CD4-positive, alpha-beta T cell treated with Interleukin-1 beta for 1 hour (primary cell): Measurements from ENCODE around the gene AZU1.

Source experiments
- DNase-seq, 2 donors: peaks; one replicate each; pipeline ENCODE4 v3.0.0-alpha.2; 2020 to 2022

Gene AZU1

GRCh38 chr19:797528-798414, 29.9 kb upstream of the AZU1 start:
- DNase-seq = peak; percentile 90 to 91

DNA sequence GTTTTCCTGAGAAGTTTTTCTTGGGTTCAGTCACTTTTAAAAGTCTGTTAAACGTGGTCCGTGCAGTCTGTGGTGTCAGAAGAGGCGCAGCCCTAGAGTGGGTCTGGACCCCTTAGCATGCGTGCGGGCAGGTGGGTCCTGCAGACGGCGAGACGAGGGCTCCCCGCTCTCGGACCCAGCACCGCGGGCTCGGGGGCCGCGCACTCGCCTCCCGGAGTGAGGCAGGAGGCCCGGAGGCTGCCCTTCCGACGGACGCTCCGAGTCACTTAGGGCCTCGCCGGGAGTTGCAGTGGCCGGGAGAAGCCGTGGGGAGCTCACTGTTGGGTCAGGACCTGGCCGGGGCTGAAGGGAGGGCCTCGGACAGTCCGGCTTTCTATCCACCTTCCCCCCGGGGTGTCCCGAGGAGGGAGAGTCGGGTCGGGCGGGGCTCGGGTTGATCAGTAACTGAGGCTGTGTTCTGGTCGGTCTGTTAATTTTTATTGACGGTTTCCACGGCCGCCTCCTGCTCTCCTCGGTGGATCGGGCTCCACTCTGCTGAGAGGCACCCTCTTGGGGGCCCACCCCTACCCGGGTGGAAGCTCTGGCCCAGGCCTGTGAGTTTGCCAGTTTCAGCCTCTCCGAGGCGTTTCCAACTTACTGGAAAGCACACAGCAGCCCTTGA, 29.1 kb upstream of the AZU1 start:
- no peak for DNase-seq

GRCh38 chr19:799076-799881, 28.4 kb upstream of the AZU1 start:
- DNase-seq = no peak

DNA sequence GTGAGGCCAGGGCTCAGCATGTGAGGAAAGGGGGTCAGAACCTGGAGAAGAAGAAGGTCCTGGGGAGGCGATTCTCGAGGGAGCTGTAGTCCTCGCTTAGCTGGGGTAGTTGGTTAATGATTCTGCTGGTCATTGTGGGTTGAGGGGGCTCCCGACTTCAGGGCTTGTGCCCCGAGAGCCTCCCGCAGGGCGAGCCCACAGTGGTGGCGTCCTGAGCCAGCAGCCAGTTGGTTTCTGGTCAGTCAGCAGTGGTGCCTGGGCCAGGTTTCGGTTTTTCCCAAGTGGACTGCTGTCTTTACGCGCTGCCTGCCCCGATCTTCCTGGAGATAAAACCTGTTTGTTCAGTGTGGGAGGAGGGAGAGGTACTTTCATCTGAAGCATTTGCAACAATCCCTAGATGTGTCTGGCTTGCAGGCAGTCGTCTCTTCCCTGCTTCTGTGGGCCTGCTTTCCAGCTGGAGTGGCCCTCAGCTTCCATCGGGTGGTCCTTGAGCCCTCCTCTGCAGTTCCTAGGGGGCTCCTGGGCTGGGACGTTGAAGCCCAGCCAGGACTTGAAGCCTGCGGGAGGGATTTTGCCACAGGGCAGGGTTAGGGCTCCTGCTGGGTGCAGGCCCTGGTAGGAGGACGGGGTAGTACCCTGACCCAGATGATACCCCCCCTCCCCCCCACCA, 27.1 kb upstream of the AZU1 start:
- no peak for DNase-seq

- no peak for DNase-seq
Observed at GRCh38 chr19:801030-801860, 26.4 kb upstream of the AZU1 start.

DNA sequence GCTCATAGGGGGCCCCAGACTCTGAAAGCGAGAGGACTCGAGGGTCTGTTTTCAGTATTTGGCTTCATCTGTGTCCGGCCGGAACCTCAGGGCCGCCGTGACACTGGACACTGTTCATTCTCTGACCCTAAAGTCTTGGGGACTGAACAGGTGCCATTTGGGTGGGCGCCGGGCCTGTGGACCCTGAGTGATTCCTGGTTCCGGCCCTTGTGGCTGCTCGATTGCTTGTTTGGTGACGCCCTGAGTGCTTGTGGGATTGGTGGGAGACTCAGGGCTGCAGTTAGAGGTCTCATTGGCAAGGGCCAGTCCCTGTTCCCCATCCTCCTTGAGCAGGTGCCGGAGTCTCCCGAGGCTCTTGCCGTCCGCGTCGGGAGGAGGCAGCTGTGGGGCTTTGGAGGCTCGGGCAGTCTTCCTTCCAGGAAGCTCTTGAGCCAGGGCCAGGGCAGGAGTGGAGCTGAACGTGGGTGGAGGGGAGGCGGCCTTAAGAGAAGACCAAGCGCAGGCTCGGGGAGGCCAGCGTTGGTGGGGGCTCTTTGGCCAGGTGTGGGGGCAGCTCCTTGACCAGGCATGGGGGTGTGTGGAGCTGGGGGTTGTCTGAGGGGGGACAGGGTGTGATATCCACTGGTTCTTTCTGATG, 25.7 kb upstream of the AZU1 start:
- DNase-seq = no peak

DNA sequence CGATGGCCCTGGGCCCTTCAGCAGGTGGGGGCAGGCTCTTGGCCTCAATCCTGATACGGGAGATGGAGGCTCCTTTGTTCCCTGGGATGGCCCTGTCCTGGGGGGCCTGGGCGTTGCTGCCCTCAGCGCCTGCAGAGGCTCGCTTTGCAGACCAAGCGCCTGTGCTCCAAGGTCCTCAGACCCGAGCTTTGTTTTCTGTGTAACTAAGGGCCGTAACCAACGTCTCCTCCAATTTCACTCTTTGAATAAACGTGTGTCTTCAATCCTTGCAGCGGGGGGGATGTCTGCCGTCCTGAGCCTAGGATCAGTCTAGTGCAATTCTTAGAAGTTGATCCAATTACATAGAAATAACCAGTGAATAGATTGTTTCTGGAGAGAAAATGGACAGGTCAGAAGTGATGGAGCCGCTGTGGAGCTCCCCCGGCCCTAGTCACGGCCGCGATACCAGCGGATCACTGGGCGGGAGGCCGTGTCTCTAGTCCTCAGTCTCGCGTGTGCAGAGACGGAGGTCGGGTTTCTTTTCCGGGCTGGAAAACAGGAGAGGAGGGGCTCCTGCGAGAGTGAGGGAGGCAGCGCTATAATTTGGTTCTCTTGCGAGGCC, 25.0 kb upstream of the AZU1 start:
- no peak for DNase-seq

- DNase-seq = no peak
Observed at GRCh38 chr19:803099-803561, 24.5 kb upstream of the AZU1 start.

DNA sequence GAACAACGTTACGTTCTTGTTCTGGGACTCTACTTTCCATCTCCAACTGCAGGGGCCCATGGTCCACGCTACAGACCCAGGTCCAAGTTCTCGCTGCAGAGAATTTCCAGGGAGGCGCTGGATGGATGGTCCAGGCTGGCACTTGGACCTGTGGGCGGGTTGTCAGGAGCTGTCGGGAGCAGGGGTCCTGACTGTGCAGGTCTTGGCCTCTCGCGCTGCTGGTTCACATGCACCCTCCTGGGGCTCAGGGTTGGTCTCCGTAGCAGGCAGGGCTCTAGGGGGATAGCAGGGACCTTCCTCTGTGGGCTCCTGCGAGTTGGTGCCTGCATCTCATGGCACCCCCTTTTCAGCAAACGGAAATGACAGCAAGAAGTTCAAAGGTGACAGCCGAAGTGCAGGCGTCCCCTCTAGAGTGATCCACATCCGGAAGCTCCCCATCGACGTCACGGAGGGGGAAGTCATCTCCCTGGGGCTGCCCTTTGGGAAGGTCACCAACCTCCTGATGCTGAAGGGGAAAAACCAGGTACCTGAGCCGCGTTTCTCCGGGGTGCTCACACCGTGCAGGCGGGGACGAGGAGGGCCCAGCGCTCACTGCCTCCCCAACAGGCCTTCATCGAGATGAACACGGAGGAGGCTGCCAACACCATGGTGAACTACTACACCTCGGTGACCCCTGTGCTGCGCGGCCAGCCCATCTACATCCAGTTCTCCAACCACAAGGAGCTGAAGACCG, 23.8 kb upstream of the AZU1 start:
- DNase-seq = no peak

DNA sequence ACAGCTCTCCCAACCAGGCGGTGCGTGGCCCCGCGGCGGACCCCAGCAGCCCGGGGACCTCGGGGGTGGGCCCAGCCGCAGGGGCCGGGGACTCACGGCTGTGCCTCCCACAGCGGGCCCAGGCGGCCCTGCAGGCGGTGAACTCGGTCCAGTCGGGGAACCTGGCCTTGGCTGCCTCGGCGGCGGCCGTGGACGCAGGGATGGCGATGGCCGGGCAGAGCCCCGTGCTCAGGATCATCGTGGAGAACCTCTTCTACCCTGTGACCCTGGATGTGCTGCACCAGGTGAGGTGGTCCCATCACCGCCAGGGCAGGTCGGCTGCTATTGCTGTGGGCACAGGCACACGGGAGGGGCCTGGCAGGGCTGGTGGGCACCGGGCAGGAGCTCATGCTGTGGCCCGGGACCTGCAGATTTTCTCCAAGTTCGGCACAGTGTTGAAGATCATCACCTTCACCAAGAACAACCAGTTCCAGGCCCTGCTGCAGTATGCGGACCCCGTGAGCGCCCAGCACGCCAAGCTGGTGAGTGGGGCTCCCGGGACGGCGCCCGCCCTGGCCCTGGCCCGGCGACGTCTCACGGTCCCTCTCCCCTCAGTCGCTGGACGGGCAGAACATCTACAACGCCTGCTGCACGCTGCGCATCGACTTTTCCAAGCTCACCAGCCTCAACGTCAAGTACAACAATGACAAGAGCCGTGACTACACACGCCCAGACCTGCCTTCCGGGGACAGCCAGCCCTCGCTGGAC, 23.0 kb upstream of the AZU1 start:
- DNase-seq = no peak

DNA sequence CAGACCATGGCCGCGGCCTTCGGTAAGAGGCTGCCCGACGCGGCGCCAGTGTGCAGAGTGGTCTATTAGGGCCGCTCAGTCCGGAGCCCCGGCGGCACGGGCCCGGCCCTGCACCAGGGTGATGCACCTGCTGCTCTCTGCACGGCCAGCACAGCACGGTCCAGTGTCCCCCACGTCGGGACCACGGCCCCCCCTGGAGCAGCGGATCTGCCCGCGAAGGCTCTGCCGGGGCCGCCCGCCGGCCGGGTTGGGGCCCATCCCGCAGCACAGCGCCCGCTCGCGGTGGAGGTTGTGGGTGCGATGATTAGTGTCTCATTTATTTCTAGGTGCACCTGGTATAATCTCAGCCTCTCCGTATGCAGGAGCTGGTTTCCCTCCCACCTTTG, 22.5 kb upstream of the AZU1 start:
- no peak for DNase-seq

DNA sequence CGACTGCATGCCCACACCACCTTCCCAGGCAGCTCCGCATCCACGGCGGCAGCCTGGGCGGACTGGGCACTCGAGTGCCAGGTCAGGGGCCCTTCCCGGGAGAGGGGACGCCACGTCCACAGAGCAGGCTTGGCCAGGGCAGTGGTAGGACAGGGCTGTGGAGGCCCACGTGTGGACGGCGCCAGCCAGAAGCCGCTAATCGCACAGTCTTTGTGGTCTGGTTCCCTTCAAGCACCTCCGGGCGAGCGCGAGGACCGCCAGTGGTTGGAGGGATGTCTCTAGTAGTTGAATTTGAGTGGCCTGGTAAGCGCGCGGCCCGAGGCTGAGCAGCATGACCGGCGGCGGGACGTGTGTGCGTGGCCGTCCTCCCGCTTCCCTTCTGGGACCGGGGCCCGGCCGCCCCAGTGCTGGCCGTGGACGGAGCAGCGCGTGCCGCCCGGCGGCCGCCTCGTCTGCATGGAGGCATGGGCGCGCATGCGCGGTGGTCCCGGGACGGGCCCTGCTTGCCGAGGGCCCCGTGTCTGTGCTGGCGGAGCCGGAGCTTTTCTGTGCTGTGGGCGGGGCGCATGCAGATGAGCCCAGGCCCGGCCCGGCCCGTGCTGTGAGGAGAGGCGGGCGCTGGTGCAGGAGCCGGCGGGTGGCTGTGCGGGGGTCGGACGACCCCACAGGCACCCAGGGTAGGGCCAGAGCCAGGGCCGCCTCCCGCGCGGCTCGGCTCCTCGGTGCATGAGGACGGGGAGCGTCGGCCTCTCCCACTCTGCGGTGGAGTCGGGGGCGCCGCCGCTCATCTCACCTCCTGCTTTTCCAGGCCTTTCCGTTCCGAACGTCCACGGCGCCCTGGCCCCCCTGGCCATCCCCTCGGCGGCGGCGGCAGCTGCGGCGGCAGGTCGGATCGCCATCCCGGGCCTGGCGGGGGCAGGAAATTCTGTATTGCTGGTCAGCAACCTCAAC, 21.8 kb upstream of the AZU1 start:
- no peak for DNase-seq

DNA sequence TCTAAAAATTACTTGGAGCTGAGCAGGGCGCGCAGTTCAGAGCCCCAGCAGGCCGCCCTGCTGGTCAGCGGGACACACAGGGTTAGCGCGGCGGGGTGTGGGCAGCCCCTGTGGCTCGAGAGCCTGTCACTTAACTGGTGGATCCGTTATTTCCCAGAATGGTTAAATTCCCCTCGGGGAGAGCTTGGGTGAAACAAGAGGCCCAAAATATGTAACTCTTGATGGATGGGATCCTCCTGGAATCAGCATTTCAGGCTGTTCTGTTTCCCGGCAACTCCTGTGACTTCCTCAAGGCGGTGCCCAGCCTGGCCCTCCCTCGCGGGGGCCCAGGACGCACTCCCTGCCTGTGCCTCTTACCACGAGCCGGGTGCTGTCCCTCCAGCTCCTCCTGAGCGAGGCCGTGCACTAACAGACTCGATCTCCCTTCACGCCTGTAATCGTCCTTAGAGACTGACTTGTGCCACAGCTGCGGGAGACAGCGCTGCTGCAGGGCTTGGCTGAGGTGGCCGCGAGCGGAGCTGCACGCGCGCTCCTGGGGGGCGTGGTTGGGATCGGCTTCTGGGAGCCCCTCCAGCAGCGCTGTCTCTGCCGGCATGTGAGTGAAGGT, 20.7 kb upstream of the AZU1 start:
- DNase-seq = no peak

GRCh38 chr19:807627-808422, 19.8 kb upstream of the AZU1 start:
- DNase-seq = no peak

- no peak for DNase-seq
Observed at GRCh38 chr19:808423-808775, 19.2 kb upstream of the AZU1 start.

DNA sequence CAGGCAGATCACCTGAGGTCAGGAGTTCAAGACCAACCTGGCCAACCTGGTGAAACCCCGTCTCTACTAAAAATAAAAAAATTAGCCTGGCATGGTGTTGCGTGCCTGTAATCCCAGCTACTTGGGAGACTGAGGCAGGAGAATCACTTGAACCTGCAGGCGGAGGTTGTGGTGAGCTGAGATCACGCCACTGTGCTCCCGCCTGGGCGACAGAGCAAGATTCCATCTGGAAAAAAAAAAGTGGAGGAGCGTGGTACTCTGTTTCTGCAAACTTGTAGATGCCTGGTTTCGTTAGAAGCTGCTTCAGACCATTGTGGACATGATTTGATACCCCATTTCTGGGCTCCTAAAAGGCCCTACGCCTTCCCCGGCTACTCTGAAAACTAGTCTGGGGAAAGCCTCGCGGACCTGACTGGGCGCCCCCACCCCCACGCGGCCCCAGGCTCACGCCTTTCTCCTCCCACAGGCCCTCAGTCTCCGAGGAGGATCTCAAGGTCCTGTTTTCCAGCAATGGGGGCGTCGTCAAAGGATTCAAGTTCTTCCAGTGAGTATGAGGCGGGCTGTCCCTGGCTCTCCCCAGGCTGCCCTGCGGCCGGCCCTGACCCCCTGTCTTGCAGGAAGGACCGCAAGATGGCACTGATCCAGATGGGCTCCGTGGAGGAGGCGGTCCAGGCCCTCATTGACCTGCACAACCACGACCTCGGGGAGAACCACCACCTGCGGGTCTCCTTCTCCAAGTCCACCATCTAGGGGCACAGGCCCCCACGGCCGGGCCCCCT, 17.4 kb upstream of the AZU1 start:
- DNase-seq = no peak
